Pancreas (tissue), 10 donors: ENCODE data around the gene CPLX4. TPM values are rescaled to one million over a fixed set of nuclear protein-coding genes. Genes with fewer than 3 reads are reported as not detected.

Experiments
- ATAC-seq, 4 donors: fragments of 200-7000 bp; cut with Tn5 transposase; one replicate each; pipeline versions ENCODE4 v1.8.0 to v1.9.1; 2020; ENCODE audit warnings: mild to moderate bottlenecking in 4 of 4, moderate library complexity in 4 of 4
- DNase-seq, 6 donors: peaks; one replicate each; pipeline ENCODE4 v3.0.0-alpha.2; 2020
- FAIRE-seq: peaks from 2 replicates; lab custom pipeline; 2012; peaks lifted over from hg19 to GRCh38; lab: Jason Lieb, UNC
- H3K27ac ChIP-seq, 4 donors: fragments of 200-600 bp; sonication (generic); 1 replicate in 3 of 4; 2 replicates in 1 of 4; pipeline versions ENCODE4 v1.5.0 to v1.8.0; 2020
- H3K27me3 ChIP-seq, 4 donors: fragments of 200-600 bp; one replicate each; pipeline ENCODE4 v1.8.0; 2021
- H3K36me3 ChIP-seq, 3 donors: fragments of 200-600 bp; sonication (generic) in 1 of 3; one replicate each; pipeline versions ENCODE4 v1.5.0 to v1.8.0; 2020 to 2021
- H3K4me1 ChIP-seq, 3 donors: fragments of 200-600 bp; one replicate each; pipeline ENCODE4 v1.8.0; 2021
- H3K4me3 ChIP-seq, 4 donors: fragments of 200-600 bp; sonication (generic) in 2 of 4; one replicate each; pipeline versions ENCODE4 v1.5.0 to v1.8.0; 2020 to 2021
- H3K9me3 ChIP-seq, 4 donors: fragments of 200-600 bp; one replicate each; pipeline ENCODE4 v1.8.0; 2021
- WGBS, 2 donors: extraction: QIAGEN DNeasy Blood & Tissue Kit; methylation state at CpG; one replicate each; pipeline ENCODE4 v1.1.7; 2013; 5-methylcytosine and 5-hydroxymethylcytosine counted together
- intact Hi-C, 3 donors: fragments of 100-400 bp; cut with DNase I; formaldehyde crosslinking; loops; one replicate each; pipeline versions ENCODE4 v1.11.1 to v1.14.2; 2022
- polyA plus RNA-seq, 2 donors: library from polyadenylated mRNA; stranded (reverse); fragments of 200-250 nt; gene quantifications; one replicate each; pipeline ENCODE4 v1.2.3, GENCODE V29; 2013
- total RNA-seq, 6 donors: library from RNA; stranded (reverse); fragmentation: NEBNext Ultra II Directional in 4 of 6; extraction: Animal tissue kit (Norgen Biotek cat#: 25700) in 4 of 6; gene quantifications; one replicate each; pipeline versions ENCODE4 v1.2.1 to v1.2.4, GENCODE V29; 2021 to 2023
- TF ChIP-seq, protein P1 (sequence below), 4 donors: fragments of 200-600 bp; sonication (generic) in 3 of 4; IDR thresholded peaks; one replicate each; pipeline versions ENCODE4 v1.5.0 to v1.8.0; 2021; ENCODE audit warnings: antibody characterized with exemption in 4 of 4
- donor health status: healthy with polysubstance abuse.
- donor health status: DM: no; HTN: no; CAD: no; lungs with moderate emphysema.
- donor health status: DM: no; HTN: no; CAD: no.
- donor health status: control.
- donor health status: control.
- donor health status: Bipolar disorder and iron deficiency.
- donor health status: DM: yes; HTN: yes; CAD: no.
- donor health status: DM: no; HTN: no; CAD: no.
- donor health status: DM: no; HTN: no; CAD: no.
- donor health status: DM: yes; HTN: yes; CAD: no.

The CPLX4 gene
- total and polyA plus RNA-seq, 8 donors = 0.09 TPM; not detected in 7

DNA sequence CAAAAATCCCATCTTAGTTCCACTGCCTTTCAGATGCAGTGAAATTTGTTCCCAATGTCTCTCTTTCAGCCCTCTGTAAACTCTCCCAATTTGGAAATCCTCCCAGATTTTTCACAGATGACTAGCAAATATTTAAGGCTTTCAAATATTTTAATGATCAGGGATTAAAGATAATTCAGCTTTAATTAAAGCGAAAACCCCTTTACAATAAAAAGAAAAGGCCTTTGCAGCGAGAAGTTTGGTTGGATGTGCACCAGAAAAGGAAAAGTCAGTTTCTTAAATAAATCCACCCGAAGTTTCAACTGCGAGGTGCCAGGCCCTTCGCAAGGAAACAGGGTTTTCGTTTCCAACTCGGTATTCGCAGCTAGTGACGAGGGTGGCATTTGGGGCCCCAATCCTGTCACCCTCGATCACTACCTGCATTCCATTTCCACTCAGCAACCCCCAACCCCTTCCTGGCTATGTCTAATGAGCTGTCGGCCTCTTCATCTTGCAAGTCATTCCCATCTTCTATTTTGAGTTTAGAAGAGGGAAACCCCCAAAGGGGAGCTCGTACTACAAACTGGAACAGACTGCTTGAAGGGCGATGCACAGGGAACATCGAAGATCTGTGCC lies 46.7 kb downstream of the CPLX4 start:
- no peak overlapping the region for H3K27ac ChIP-seq
- intact Hi-C loops = no loop called here
- no peaks in the 10 kb centered on the region for H3K36me3 ChIP-seq
- DNase-seq = no peak
- TF ChIP-seq, protein P1, sequence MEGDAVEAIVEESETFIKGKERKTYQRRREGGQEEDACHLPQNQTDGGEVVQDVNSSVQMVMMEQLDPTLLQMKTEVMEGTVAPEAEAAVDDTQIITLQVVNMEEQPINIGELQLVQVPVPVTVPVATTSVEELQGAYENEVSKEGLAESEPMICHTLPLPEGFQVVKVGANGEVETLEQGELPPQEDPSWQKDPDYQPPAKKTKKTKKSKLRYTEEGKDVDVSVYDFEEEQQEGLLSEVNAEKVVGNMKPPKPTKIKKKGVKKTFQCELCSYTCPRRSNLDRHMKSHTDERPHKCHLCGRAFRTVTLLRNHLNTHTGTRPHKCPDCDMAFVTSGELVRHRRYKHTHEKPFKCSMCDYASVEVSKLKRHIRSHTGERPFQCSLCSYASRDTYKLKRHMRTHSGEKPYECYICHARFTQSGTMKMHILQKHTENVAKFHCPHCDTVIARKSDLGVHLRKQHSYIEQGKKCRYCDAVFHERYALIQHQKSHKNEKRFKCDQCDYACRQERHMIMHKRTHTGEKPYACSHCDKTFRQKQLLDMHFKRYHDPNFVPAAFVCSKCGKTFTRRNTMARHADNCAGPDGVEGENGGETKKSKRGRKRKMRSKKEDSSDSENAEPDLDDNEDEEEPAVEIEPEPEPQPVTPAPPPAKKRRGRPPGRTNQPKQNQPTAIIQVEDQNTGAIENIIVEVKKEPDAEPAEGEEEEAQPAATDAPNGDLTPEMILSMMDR (IDR thresholded peaks at IDR 0.05) = no peak
- FAIRE-seq = no peak
- WGBS, 2 donors = 33 to 35% methylated on average over 14 of the region's 14 CpGs
- peaks cover 0 to 12% (median 0%) of the 10 kb centered on the region in 3 donors for H3K4me1 ChIP-seq
- ATAC-seq = no peak
- peaks cover 3 to 64% (median 7%) of the 10 kb centered on the region in 4 donors for H3K27me3 ChIP-seq
- no peaks in the 10 kb centered on the region for H3K9me3 ChIP-seq
- H3K4me3 ChIP-seq = no peak overlapping the region

DNA sequence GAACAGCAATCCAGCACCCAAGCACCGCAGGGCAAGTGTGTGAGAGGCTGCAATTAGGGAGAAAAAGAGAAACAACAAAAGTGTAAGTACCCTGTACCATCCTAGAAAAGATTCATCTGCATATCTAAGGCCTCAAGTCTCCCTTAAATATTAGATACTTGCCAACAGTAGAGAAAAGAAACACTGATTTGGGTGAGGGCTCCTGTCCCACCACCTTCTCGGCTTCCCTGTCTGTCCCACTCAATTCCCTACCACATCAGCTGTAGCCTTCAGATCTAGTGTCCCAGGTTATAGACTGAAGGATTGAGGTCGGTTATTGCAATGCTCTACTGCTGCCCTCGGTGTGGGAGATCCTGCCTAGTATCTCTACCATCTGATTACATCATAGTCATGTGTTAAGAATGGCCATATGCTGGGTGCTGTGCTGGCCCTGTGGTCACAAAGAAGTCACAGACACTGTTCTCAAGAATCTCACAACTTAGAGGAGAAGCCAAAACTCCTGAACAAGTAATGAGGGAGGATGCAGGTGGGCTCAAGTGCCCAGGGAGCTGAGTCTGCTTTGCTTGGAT lies 47.7 kb downstream of the CPLX4 start:
- no peaks in the 10 kb centered on the region for H3K36me3 ChIP-seq
- TF ChIP-seq, protein P1 (IDR thresholded peaks at IDR 0.05) = no peak
- 36 to 38% methylated on average over 4 of the region's 4 CpGs for WGBS, 2 donors
- no peak for DNase-seq
- ATAC-seq = no peak
- intact Hi-C loops = no loop called here
- H3K4me1 ChIP-seq = peaks cover 0 to 12% (median 0%) of the 10 kb centered on the region in 3 donors
- no peak for FAIRE-seq
- no peak overlapping the region for H3K27ac ChIP-seq
- no peaks in the 10 kb centered on the region for H3K9me3 ChIP-seq
- H3K4me3 ChIP-seq = no peak overlapping the region
- peaks cover 3 to 73% (median 7%) of the 10 kb centered on the region in 4 donors for H3K27me3 ChIP-seq

DNA sequence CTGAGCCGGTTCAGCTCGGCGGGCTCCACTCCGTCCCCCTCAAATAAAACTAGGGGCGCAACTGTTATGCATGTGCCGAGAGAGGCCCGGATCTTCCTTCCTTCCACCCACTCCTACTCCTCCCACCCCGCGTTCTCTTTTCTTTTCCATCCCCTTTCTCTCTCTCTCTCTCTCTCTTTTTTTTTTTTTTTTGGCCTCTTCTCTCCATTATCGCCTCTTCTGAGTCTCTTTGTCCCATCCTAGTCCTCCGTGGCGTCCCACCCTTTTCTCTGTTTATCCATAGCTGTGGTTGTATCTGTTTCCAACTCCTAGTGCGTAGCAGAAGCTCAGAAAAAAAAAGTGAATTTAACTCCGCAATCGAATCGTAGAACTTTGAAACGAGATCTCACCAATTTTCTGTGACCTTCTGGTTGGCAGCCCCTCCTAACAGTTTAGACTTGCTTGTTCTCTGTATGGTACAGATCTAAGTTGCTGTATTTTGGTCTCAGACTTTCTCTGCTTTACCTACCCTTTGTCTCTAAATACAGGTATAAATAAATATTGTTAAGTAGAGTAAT lies 48.8 kb downstream of the CPLX4 start:
- intact Hi-C loops = no loop called here
- H3K4me3 ChIP-seq = peak overlapping the region in 1 of 4 donors; percentile 29
- H3K36me3 ChIP-seq = no peaks in the 10 kb centered on the region
- FAIRE-seq = no peak
- ATAC-seq = no peak
- H3K27ac ChIP-seq = no peak overlapping the region
- TF ChIP-seq, protein P1 (IDR thresholded peaks at IDR 0.05) = no peak
- peaks cover 0 to 12% (median 0%) of the 10 kb centered on the region in 3 donors for H3K4me1 ChIP-seq
- no peaks in the 10 kb centered on the region for H3K9me3 ChIP-seq
- peaks cover 3 to 83% (median 9%) of the 10 kb centered on the region in 4 donors for H3K27me3 ChIP-seq
- 10% methylated on average over 17 of the region's 17 CpGs for WGBS, 2 donors
- no peak for DNase-seq

DNA sequence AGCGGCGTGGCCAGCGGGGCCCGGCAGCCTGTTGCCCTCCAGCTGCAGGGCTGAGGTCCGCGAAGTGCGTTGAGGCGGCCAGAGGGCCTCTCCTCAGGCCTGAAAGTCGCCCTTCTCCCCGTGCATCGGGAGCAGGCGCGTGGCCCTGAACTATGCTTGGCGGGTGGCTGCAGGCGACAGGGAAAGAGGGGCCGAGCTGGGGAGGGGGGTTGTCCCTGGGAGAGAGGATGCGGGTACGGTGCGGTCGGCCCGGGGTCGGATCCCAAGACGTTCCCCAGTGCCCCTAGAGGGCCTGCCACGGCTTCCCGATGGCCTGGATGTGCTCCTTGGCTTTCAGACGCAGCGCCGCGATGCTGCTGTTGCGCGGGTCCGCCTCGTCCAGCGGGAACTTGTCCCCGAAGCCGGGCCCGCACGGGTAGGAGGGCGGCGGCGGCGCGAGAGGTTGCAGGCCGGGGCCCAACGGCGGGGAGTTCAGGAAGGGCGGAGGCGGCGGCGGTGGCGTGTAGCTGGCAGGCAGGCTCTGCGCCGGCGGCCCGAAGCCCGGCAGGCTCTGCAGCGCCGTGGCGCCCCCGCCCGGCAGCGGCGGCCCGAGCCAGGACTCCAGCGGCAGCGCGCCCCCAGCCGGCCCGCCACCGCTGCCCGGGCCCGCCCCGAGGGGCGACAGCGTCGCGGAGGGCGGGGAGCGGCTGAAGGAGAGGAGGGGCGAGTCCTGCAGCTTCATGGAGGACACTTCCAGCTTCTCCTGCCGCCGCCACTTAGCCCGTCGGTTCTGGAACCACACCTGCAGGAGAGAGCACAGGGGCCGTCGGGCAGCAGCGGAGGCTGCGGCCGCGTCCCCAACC lies 49.5 kb downstream of the CPLX4 start:
- peak; percentile 62 to 80 (median 73) for ATAC-seq
- Histone ChIP-seq H3K9me3 (no peaks in the 10 kb centered on the region), H3K27ac (no peak overlapping the region), H3K4me1 (peaks cover 0 to 12% (median 0%) of the 10 kb centered on the region in 3 donors), H3K27me3 (peaks cover 3 to 85% (median 9%) of the 10 kb centered on the region in 4 donors), H3K4me3 (peak overlapping the region in 2 of 4 donors; percentile 18 to 29), H3K36me3 (no peaks in the 10 kb centered on the region)
- intact Hi-C loops = no loop called here
- DNase-seq = peak in 3 of 6 donors; percentile 23 to 78 (median 74)
- 2% methylated on average over 62 to 90 of the region's 90 CpGs for WGBS, 2 donors
- FAIRE-seq = no peak
- TF ChIP-seq, protein P1 (IDR thresholded peaks at IDR 0.05) = no peak
